BLaER1 treated with 17β-estradiol and CSF1 and Interleukin-3, amounts not matched to agents 10 nM and 100 nM (cell line): Measurements from ENCODE around the gene ALG5.

Source experiments
- H3K27ac ChIP-seq, 11 experiments: shearing (Covaris generic); formaldehyde crosslinking; 2 replicates each; pipeline ENCODE4 v1.8.1; 2022
- H3K27me3 ChIP-seq, 11 experiments: shearing (Covaris generic); formaldehyde crosslinking; 2 replicates each; pipeline ENCODE4 v1.8.1; 2022
- H3K36me3 ChIP-seq, 11 experiments: shearing (Covaris generic); formaldehyde crosslinking; 2 replicates each; pipeline ENCODE4 v1.8.1; 2022
- H3K4me1 ChIP-seq, 10 experiments: shearing (Covaris generic); formaldehyde crosslinking; 2 replicates each; pipeline ENCODE4 v1.8.1; 2022
- H3K4me2 ChIP-seq, 11 experiments: shearing (Covaris generic); formaldehyde crosslinking; 2 replicates each; pipeline ENCODE4 v1.8.1; 2022
- H3K4me3 ChIP-seq, 10 experiments: shearing (Covaris generic); formaldehyde crosslinking; 2 replicates each; pipeline ENCODE4 v1.8.1; 2022
- H3K9ac ChIP-seq, 11 experiments: shearing (Covaris generic); formaldehyde crosslinking; 2 replicates each; pipeline ENCODE4 v1.8.1; 2022
- H3K9me3 ChIP-seq, 11 experiments: shearing (Covaris generic); formaldehyde crosslinking; replicated peaks in 1 of 11; 2 replicates each; pipeline ENCODE4 v1.8.1; 2022
- H4K20me1 ChIP-seq, 11 experiments: shearing (Covaris generic); formaldehyde crosslinking; 2 replicates each; pipeline ENCODE4 v1.8.1; 2022
- Cebpa-rat ChIP-seq, 11 experiments: shearing (Covaris generic); IDR thresholded peaks; 2 replicates each; pipeline ENCODE4 v1.8.1; 2022

The ALG5 gene

GRCh38 chr13:36915896-36916640 lies 83.1 kb downstream of the ALG5 start:
- TF ChIP-seq Cebpa-rat (IDR thresholded peaks at IDR 0.05) = no peak
- H3K27me3 ChIP-seq = peaks cover 26 to 39% (median 28%) of the 10 kb centered on the region in 11 experiments
- peaks cover 14 to 68% (median 35%) of the 10 kb centered on the region in 10 experiments for H3K4me1 ChIP-seq
- no peaks in the 10 kb centered on the region; a peak in 1 of 22 replicates for H4K20me1 ChIP-seq
- no peak overlapping the region for H3K27ac ChIP-seq
- H3K36me3 ChIP-seq = no peaks in the 10 kb centered on the region
- no peak overlapping the region for H3K4me3 ChIP-seq
- H3K4me2 ChIP-seq = no peak overlapping the region
- H3K9ac ChIP-seq = no peak overlapping the region
- H3K9me3 ChIP-seq = no peaks in the 10 kb centered on the region

DNA sequence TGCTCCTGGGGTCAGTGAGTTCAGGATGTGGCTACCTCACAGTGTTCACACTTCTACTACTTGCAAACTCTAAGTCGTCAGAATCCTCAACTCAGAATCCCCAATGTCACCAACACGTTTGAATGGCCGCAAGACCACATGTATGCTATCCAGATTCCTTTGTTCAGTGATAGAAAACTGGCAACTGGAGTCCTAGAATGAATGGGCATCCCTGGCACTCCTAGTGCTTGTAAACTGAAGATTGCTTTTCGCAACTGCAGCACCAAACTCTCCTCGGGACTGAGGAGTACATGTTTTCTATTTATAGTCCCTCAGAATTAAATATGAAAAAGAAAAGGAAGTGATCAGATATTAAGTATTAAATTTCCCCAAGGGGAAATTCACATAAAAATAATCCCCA lies 84.0 kb downstream of the ALG5 start:
- H3K36me3 ChIP-seq = no peaks in the 10 kb centered on the region
- TF ChIP-seq Cebpa-rat (IDR thresholded peaks at IDR 0.05) = no peak
- H3K4me2 ChIP-seq = peak overlapping the region in 3 of 11 experiments; percentile 0 to 49 (median 32); a peak in 5 of 22 replicates
- H3K9me3 ChIP-seq = no peaks in the 10 kb centered on the region
- H3K4me3 ChIP-seq = no peak overlapping the region
- no peak overlapping the region for H3K27ac ChIP-seq
- H3K27me3 ChIP-seq = peaks cover 17 to 30% (median 19%) of the 10 kb centered on the region in 11 experiments
- no peak overlapping the region for H3K9ac ChIP-seq
- no peaks in the 10 kb centered on the region; a peak in 1 of 22 replicates for H4K20me1 ChIP-seq
- H3K4me1 ChIP-seq = peaks cover 14 to 63% (median 35%) of the 10 kb centered on the region in 10 experiments

- Histone ChIP-seq H3K4me3 (no peak overlapping the region), H4K20me1 (no peaks in the 10 kb centered on the region; a peak in 1 of 22 replicates), H3K9ac (no peak overlapping the region), H3K27me3 (peaks cover 16 to 27% (median 17%) of the 10 kb centered on the region in 11 experiments), H3K4me1 (peaks cover 14 to 63% (median 35%) of the 10 kb centered on the region in 10 experiments), H3K4me2 (peak overlapping the region in 2 of 11 experiments; percentile 49 to 67; a peak in 4 of 22 replicates), H3K27ac (no peak overlapping the region), H3K9me3 (no peaks in the 10 kb centered on the region), H3K36me3 (no peaks in the 10 kb centered on the region)
- no peak for TF ChIP-seq Cebpa-rat (IDR thresholded peaks at IDR 0.05)
These were observed 84.5 kb downstream of the ALG5 start for GRCh38 chr13:36914648-36915047.

- H3K9me3 ChIP-seq = no peaks in the 10 kb centered on the region
- H3K4me2 ChIP-seq = peak overlapping the region in 8 of 11 experiments; percentile 26 to 78 (median 52); a peak in 13 of 22 replicates
- H3K36me3 ChIP-seq = no peaks in the 10 kb centered on the region
- H3K27ac ChIP-seq = peak overlapping the region in 7 of 11 experiments; percentile 13 to 66 (median 61); a peak in 10 of 22 replicates
- TF ChIP-seq Cebpa-rat (IDR thresholded peaks at IDR 0.05) = no peak
- no peak overlapping the region for H3K4me3 ChIP-seq
- no peaks in the 10 kb centered on the region for H4K20me1 ChIP-seq
- H3K9ac ChIP-seq = no peak overlapping the region
- peaks cover 4 to 56% (median 27%) of the 10 kb centered on the region in 10 experiments for H3K4me1 ChIP-seq
- peaks cover 4 to 15% (median 5%) of the 10 kb centered on the region in 11 experiments; a peak in 21 of 22 replicates for H3K27me3 ChIP-seq
These were observed 85.7 kb downstream of the ALG5 start for GRCh38 chr13:36913463-36913862.

DNA sequence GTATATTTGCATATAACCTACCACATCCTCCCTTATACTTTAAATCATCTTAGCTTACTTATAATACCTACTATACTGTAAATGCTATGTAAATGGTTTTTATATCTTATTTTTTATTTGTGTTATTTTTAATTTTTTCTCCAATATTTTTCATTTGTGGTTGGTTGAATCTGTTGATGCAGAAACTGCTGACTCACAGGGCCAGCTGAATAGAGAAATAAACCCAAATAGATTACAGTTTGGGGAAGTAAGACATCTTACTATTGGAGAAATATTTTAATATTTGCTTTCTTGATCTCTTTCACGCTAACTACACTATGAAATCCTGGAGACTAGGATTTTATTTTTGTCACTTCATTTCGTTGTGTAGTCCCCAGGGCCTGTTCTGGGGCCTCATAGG lies 86.2 kb downstream of the ALG5 start:
- TF ChIP-seq Cebpa-rat (IDR thresholded peaks at IDR 0.05) = no peak

GRCh38 chr13:36912369-36912768 lies 86.8 kb downstream of the ALG5 start:
- Histone ChIP-seq H3K27me3 (peaks cover 0 to 7% (median 0%) of the 10 kb centered on the region in 11 experiments; a peak in 4 of 22 replicates), H3K36me3 (no peaks in the 10 kb centered on the region), H3K9me3 (no peaks in the 10 kb centered on the region), H4K20me1 (no peaks in the 10 kb centered on the region), H3K4me1 (peaks cover 7 to 47% (median 23%) of the 10 kb centered on the region in 10 experiments; a peak in 18 of 20 replicates), H3K27ac (peak overlapping the region in 8 of 11 experiments; percentile 24 to 66 (median 58); a peak in 11 of 22 replicates), H3K4me2 (peak overlapping the region in 8 of 11 experiments; percentile 26 to 71 (median 52); a peak in 14 of 22 replicates), H3K4me3 (no peak overlapping the region), H3K9ac (no peak overlapping the region)
- TF ChIP-seq Cebpa-rat (IDR thresholded peaks at IDR 0.05) = no peak

More for the DNA sequence above, 86.2 kb downstream of the ALG5 start:
- Histone ChIP-seq H3K9me3 (no peaks in the 10 kb centered on the region), H3K36me3 (no peaks in the 10 kb centered on the region), H3K27ac (peak overlapping the region in 8 of 11 experiments; percentile 24 to 66 (median 58); a peak in 11 of 22 replicates), H4K20me1 (no peaks in the 10 kb centered on the region), H3K4me3 (no peak overlapping the region), H3K27me3 (peaks cover 0 to 10% (median under 1%) of the 10 kb centered on the region in 11 experiments; a peak in 10 of 22 replicates), H3K4me2 (peak overlapping the region in 8 of 11 experiments; percentile 26 to 78 (median 52); a peak in 13 of 22 replicates), H3K4me1 (peaks cover 1 to 53% (median 23%) of the 10 kb centered on the region in 10 experiments; a peak in 17 of 20 replicates), H3K9ac (no peak overlapping the region; a peak in 1 of 22 replicates)

GRCh38 chr13:36910545-36910944 lies 88.6 kb downstream of the ALG5 start:
- TF ChIP-seq Cebpa-rat (IDR thresholded peaks at IDR 0.05) = no peak
- Histone ChIP-seq H3K36me3 (no peaks in the 10 kb centered on the region), H3K27me3 (no peaks in the 10 kb centered on the region), H3K4me3 (no peak overlapping the region), H3K9ac (no peak overlapping the region), H4K20me1 (no peaks in the 10 kb centered on the region), H3K9me3 (no peaks in the 10 kb centered on the region), H3K27ac (no peak overlapping the region), H3K4me2 (peak overlapping the region in 2 of 11 experiments; percentile 10 to 39; a peak in 2 of 22 replicates), H3K4me1 (peaks cover 9 to 40% (median 23%) of the 10 kb centered on the region in 10 experiments; a peak in 18 of 20 replicates)

DNA sequence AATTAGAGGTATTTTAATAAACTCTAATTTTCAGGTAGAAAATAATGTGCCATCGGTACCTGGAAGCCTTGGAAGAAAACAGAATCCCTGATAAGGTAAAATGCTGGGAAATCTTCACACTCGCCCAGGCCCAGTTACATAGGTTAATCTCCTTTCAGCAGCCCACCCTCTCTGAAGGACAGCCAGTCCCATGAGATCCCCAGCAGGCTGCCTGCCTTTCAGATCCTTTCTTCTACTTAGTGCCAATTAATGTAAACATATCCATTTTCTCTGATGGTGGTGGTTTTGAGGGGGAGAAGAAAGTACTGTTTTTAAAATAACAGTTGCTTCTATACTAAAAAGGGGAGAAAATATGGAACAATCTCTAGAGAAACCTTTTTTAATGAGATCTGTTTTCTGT lies 91.3 kb downstream of the ALG5 start:
- Histone ChIP-seq H3K4me2 (peak overlapping the region in 4 of 11 experiments; percentile 7 to 39 (median 16); a peak in 4 of 22 replicates), H3K36me3 (no peaks in the 10 kb centered on the region), H3K9me3 (no peaks in the 10 kb centered on the region), H3K27ac (no peak overlapping the region), H3K27me3 (no peaks in the 10 kb centered on the region), H3K9ac (no peak overlapping the region), H3K4me1 (peaks cover 8 to 24% (median 10%) of the 10 kb centered on the region in 10 experiments; a peak in 18 of 20 replicates), H3K4me3 (no peak overlapping the region), H4K20me1 (no peaks in the 10 kb centered on the region)
- TF ChIP-seq Cebpa-rat (IDR thresholded peaks at IDR 0.05) = no peak

DNA sequence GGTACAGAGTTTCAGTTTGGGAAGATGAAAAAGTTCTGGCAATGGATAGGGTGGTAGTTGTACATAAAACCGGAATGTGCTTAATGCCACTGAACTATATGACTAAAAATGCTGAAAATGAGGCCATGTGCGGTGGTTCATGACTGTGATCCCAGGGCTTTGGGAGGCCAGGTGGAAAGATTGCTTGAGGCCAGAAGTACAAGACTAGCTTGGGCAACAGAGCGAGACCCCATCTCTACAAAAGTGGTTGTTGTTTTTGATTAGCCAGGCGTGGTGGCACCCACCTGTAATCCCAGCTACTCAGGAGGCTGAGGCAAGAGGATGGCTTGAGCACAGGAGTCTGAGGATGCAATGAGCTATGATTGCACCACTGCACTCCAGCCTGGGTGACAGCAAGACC lies 91.9 kb downstream of the ALG5 start:
- Histone ChIP-seq H3K4me1 (peaks cover 2 to 18% (median 7%) of the 10 kb centered on the region in 10 experiments; a peak in 18 of 20 replicates), H3K27ac (no peak overlapping the region), H3K9me3 (0 out of 22 replicates have a peak, but pooled peaks cover 0 to 4% (median 0%) of the 10 kb centered on the region in 11 experiments), H3K27me3 (no peaks in the 10 kb centered on the region), H3K9ac (no peak overlapping the region), H3K36me3 (no peaks in the 10 kb centered on the region), H4K20me1 (no peaks in the 10 kb centered on the region), H3K4me3 (no peak overlapping the region), H3K4me2 (peak overlapping the region in 3 of 11 experiments; percentile 11 to 33 (median 20); a peak in 4 of 22 replicates)
- no peak for TF ChIP-seq Cebpa-rat (IDR thresholded peaks at IDR 0.05)
